Pons (tissue), 1 donor: ENCODE measurements around the gene NBAS.
"Not testable (repeated sequence)": the region's sequence is repeated elsewhere in the genome, so short reads cannot be mapped to it uniquely, and the experiment has no call there.

ENCODE experiments used
- DNase-seq: peaks from one replicate; pipeline ENCODE4 v3.0.0-alpha.2; 2016; ENCODE audit warnings: low spot score

The NBAS gene

DNA sequence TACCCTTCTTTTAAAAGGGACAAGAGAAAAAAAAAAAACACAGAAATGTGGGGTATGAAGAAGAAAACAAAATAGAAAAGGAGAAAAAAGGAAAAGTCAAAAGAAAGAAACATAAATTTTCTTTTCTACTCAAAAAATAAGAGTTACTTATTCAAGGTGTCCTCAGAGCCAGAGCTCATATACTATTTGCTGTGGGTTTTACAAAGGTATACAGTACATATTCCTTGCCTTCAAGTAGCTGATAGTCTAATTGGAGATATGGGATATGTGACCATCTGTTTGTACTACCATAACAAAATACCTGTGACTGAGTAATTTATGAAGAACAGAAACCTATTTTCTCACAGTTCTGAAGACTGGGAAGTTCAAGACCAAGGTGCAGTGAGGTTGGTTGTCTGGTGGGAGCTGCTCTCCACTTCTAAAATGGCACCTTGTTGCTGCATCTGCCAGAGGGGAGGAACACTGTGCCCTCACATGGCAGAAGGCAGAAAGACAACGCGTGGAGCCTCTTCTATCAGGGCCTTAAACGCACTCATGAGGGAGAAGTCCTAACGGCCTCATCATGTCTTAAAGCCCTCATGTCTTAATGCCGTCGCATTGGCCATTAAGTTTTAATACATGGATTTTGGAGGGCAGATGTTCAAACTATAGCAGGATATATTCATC is 33.9 kb downstream of the NBAS start:
- no peak for DNase-seq

DNA sequence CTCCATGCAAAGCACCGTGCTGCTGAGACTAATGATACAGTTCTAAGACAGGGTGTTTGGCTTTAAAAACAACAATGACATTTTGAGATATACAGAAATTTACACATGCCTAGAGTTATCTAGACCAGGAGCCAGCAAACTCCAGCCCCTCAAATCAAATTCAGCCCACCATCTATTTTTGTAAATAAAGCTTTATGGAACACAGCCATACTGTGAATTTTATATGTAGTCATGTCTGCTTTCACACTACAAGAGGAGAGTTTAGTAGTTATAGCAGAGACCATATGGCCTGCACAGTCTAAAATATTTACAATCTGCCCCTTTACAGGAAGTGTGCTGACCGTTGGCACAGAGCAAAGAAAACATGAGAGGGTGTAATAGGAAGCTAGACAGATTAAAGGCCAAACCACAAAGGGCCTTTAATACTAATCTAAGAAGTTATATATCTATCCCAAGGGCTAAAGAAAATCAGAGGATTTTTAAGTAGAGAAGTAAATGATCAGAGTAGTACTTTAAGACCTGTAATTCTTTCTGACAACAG is 39.4 kb downstream of the NBAS start:
- DNase-seq: no peak

DNA sequence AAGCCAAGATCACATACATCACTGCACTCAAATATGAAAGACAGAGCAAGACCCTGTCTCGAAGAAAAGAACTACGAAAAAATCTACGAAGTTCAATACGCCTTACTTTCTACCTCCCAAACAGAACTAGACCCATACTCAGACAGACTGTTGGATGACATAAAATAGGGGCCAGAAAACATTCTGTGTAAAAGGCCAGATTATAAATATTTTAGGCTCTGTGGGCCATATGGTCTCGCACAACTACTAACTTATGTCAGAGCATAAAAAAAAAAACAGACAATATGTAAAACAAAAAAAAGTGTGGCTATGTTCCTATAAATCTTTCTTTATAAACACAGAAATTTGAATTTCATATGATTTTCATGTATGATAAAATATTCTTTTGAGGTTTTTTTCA is 40.8 kb downstream of the NBAS start:
- DNase-seq: no peak

DNA sequence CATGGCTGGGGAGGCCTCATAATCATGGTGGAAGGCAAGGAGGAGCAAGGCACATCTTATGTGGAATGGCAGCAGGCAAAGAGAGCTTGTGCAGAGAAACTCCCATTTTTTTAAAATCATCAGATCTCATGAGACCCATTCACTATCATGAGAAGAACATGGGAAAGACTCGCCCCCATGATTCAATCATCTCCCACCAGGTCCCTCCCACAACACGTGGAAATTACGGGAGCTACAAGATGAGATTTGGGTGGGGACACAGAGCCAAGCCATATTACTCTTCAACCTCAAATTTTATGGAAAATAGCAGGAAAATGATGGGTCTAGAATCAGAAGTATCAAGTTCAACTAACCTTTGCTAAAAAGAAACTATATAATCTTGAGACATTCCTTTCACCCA is 42.4 kb downstream of the NBAS start:
- not testable (repeated sequence) for DNase-seq

DNA sequence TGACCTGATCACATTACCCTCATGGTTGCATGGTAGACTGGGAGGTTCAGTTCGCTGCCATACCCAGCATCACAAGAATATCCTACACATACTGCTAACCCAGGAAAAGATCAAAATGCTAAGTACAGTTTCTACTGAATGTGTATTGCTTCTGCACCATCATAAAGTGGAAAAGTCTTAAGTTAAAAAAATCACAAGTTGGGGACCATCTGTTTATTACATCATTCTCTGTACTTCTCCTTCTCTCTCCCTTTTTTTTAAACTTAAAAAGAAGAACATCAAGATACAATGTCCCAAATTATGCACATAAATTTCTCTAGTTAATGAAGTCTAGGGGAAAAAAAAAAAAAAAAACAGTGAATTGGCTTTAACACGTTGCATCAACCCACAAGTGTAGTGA is 43.3 kb downstream of the NBAS start:
- no peak for DNase-seq

DNA sequence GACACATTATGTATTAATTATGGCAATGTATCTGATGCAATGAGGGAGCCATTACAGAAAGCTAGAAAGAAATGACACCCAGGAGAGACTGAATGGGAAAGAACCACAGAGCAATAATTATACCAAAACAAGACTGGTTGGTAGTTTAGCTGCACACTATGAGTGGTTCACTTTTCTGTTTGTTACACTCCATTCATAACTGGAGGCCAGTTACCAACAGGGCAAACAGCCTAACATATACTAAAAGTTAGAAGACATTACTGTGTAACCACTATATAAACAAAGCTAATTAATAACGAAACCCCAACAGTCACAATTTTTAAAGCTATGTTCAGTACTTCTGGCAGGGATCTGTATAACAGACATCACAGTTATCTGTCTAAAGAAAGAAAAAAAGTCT is 49.4 kb downstream of the NBAS start:
- DNase-seq: no peak

DNA sequence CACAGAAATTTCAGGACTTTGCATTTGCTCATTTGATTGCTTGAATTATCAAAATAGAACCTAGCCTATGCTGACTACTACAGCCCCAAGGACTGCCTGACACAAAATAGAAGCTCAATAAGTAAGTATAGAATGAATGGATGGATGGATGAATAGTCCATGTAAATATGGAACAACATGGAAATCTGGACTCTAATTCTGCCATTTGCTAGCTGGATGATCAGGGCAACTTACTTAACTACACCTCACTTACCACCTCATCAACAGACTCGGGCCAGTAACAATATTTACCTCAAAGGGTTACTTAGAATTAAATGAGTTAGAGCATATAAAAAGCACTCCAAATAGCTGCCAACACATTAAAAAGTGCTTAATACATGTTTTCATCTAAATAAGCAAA is 50.6 kb downstream of the NBAS start:
- DNase-seq: no peak

DNA sequence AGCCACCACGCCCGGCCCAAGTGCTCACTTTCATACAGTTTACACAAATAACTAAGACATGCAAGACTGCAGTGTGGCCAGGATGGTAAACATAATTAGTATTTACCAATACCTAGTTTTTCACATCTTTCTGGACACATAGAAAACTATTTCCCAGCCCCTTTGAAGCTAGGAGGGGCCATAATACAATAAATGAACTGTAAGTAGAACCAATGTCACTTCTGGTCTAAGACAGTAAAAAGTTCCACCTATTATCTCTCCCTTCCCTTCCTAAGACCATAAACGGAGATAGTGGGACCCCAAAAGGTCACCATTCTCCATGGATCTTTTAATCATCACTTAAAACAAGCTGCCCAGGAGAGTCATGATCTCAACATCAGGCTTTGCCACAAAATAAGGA is 51.0 kb downstream of the NBAS start:
- no peak for DNase-seq

DNA sequence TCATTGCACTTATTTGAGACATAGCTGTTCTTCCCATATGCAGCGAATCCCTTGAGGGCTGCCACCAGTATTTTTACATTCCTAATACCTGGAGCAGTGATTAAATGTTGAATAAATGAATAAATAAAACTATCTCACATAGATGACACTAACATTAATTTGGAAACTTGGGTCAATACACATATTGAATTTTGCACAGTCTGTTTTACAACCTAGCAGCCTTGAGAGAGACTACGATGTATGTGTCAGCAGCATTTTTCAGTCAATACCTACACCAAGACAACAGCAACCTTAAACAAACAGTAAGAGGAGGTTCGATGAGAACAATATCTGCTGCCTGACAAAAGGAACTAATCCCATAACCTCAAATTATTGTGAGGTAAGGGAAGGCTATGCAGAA is 53.4 kb downstream of the NBAS start:
- DNase-seq: no peak

DNA sequence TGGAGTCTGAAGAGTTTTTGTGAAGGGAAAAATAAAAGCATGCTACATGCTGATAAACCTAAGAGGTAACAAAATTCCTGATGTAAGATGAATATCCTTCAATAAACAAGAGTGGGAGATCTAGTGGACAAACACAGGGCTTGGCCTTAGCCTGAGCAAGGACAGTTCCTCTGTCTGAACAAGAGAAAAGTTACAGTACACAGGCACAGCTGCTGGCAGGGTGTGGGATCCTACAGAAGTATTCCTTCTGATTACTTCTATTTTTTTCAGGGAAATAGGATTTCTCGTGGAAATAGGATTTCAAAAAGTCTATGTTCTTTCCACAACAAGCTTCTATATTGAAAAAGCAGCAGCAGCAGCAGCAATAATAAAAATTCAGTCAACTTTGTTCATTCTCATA is 54.1 kb downstream of the NBAS start:
- DNase-seq: no peak

DNA sequence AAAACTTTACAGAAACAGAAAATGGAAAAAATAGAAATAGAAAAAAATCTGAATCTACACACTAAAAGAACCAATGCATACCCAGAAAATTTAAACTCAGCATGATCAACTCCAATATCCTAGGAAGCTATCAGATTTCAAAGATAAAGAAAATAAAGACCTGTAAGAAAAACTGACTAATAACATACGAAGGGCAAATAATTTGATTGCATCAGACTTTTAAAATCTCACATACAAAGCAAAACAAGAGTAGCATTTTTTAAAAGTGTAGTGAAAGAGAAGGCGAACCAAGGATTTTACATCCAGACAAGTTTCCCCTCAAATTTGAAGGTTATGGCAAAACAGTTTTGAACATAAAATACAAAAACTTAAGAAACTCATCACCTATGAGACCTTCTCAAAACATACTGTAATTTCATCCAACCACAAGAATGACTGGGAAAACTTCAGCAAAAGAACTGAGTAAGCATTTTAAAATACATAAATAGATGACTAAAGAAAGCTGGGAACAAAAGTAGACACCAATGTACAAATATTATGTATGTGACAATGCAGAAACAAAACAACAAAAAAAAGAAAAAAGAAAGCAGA is 54.8 kb downstream of the NBAS start:
- no peak for DNase-seq

DNA sequence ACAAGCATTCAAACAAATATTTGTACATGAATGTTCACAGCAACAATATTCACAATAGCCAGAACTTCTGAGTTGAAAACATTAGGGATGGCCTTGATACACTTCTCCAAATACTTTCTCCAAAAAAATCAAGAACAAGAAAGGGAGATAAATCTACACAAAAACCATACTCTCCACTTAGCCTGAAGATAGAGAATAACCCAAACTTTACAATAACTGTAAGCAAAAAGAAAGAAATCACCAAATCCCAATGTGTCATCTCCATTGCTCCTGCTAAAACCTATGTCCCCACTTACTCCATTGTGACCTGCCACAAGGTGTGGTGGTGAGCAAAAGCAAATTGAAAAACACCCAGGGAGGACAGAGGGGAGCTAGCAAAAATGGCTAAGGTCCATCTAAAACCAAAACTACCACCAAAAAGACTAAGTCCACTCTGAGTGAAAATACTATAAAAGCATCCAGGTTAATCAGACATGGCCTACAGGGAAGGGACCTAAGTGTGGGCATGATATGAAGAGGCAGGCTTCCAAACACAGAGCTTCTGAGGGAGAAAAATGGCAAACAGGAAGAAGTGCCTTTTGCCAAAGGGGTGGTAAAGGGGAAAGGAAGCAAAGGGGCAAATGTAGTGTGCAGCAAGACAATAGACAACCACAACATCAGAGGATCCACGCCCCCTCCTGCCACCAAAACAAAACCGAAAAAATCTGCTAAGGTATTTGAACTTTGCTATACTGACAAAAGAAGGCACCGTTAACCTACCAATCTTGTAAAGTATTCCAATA is 56.1 kb downstream of the NBAS start:
- DNase-seq: no peak

DNA sequence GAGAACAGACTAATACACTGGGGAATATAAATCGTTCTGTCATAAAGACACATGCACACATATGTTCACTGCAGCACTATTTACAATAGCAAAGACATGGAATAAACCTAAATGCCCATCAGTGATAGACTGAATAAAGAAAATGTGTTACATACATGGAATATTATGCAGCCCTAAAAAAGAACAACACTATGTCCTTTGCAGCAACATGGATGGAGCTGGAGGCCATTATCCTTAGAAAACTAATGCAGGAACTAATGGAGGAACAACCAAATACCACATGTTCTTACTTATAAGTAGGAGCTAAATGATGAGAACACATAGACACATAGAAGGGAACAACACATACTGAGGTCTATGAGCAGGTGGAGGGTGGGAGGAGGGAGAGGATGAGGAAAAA is 61.9 kb downstream of the NBAS start:
- not testable (repeated sequence) for DNase-seq

DNA sequence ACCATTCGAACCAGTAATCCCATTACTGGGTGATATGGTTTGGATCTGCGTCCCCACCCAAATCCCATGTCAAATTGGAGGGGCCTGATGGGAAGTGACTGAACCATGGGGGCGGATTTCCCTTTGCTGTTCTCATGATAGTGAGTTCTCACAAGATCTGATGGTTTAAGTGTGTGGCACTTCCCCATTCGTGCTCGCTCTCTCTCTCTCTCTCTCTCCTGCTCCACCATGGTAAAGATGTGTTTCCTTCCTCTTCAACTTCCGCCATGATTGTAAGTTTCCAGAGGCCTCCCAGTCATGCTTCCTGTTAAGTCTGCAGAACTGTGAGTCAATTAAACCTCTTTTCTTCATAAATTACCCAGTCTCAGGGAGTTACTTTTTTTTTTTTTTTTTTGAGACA is 62.6 kb downstream of the NBAS start:
- DNase-seq: no peak

DNA sequence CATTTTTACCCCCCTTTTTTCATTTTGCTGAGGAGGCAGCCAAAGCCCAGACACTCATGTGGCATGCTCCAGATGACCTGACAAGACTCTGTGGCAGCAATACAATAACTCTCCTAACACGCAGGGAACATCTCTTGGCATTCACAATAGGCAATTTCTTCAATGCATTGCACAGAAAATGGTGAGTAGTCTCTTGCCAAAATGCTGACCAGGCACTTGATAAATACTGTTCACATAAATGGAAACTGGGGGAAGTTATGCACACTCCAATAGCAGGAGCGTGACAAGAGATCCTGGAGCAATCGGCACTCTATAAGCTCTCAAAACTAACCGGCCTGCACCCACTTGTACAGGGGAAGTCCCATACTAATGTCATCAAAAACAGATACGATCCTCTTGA is 66.3 kb downstream of the NBAS start:
- DNase-seq: peak; percentile 18

DNA sequence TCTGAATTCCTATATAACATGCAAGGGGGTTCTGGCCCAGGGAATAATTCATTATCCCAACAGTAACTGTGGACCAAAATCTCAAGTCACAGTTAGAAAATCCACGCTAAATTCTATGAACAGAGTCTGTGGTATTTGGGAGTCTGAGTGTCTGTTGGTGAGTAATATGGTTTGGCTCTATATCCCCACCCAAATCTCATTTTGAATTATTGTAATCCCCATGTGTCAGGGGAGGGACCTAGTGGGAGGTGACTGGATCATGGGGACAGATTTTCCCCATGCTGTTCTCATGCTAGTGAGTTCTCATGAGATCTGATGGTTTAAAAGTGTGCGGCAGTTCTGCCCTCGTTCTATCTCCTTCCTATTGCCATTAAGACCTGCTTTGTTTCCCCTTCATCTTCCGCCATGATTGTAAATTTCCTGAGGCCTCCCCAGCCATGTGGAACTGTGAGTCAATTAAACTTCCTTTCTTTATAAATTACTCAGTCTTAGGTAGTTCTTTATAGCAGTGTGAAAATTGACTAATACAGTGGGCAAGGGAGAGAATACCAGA is 68.3 kb downstream of the NBAS start:
- DNase-seq: no peak

DNA sequence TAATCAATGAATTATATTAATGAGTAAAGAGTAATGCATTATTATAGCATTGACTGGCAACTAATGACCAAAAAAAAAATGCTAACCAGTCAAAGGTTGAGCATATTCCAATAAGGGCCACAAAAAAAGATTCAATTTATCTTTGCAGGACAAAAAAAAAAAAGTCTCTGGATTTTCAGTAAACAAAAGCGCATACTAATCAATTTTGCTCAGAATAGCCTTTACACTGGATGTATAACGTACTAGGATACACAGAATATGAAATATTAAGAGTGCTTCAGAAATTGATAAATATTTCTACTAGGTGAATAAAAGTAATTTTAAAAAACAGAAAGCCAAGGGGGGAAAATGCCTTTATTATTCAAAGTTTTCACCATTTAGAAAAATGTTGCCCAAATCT is 74.4 kb downstream of the NBAS start:
- DNase-seq: no peak

DNA sequence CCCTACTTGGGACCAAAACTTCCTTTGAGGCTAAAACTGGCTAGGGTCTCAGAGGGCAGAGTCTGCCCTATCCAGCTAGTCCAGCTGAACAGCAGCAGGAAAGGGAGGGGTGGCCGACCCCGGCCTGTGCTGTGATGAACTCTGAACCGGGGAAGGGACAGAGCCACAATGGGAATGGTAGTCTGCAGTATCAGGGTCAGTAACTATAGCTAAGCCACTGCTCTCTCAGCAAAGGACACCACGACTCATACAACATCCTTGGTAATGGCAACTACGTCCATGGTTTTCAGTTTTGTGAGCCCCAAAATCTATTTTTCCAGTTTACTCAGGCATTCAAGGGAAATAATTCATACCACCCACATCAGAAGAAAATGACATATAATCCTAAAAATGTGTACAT is 75.2 kb downstream of the NBAS start:
- DNase-seq: no peak

DNA sequence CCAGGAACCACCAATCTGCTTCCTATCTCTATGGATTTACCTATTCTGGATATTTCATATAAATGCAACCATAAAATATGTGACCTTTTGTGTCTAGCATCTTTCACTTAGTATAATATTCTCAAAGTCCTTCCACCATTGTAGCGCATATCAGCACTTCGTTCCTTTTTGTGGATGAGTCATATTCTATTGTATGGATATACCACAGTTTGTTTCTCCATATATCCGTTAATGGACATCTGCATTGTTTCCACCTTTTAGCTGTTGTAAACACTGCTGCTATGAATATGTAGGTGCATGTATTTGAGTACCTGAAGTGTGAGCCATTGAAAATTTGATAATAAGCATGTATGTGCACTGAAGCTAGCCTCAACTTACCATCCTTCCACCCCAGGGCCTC is 80.1 kb downstream of the NBAS start:
- no peak for DNase-seq

DNA sequence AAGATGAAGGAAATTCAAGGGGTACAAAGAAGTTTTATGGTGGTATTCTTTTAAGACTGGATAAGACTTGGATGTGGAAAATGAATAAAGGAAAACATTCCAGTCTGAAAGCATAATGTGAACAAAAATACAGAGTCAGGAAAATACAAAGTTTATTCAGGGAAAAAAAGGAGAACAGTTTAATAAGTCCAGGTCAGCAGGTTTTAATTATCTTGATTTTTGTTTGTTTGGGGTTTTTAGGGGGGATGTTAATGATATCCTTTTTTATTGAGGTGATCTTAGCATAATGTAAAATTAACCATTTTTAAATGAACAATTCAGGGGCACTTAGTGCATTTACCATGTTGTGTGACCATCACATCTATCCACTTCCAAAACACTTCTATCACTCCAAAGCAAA is 80.6 kb downstream of the NBAS start:
- no peak for DNase-seq

DNA sequence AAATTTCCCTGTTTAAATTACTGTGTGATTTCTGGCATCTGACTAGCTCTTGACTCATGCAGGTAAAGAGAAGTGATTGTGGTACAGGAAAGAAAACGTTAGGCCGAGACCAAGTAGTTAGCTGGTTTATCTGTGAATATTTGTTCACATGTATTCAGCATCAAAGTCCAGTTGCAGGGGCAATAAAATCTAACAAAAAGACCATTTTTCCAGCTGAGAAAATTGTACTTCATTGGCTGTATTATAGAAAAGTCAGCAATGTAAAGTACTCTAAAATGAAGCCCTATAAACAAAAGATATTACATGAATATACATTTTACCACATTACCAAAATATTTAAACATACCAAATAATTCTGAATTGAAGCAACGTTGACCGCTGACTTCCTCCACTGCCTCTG is 88.3 kb downstream of the NBAS start:
- DNase-seq: no peak

DNA sequence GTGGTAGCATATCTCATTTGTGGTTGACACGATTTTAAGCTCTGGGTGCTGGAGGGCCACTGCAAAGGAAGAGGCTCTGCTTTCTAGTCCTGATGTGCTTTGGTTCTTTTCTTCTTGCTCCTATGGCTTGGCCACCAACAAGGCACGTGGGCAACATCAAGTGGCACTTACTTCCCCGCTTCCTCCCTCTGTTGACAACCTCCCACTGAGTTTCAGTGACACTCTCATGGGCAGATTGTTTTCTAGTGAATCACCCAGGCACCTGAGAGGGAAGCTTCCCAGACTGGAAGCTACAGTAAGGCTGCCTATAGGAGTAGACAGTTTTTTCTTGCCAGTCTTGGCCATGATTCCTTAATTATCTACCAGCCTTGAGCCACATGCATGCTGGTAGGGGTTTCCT is 89.0 kb downstream of the NBAS start:
- no peak for DNase-seq

DNA sequence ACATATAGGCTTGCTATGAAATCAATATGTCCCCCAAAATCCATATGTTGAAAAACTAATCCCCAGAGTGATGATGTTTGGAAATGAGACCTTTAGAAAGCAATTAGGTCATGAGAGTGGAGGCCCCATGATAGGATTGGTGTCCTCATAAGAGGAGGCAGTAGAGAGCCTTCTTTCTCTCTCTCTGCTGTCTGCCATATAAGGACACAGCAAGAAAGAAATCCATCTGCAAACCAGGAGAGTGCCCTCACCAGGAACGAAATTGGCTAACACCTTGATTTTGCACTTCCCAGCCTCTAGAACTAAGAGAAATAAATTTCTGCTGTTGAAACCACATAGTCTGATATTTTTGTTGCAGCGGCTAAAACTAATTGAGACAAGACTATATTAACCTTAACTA is 89.5 kb downstream of the NBAS start:
- no peak for DNase-seq
